DOHH2 (cell line): ENCODE measurements around the gene SSUH2.

Experiments
- H3F3A ChIP-seq: fragments of 200-600 bp; sonication (generic), shearing (Covaris generic); 2 replicates; pipeline ENCODE4 v1.6.0; 2016; ENCODE audit warnings: antibody characterized with exemption, mild to moderate bottlenecking; ENCODE audit not compliant: control insufficient read depth, insufficient read depth
- H3K27ac ChIP-seq: fragments of 200-600 bp; sonication (generic); 2 replicates; pipeline ENCODE4 v1.5.1; 2014; ENCODE audit warnings: low read depth, mild to moderate bottlenecking, low read length, moderate library complexity
- H3K27me3 ChIP-seq: fragments of 200-600 bp; sonication (generic); 2 replicates; pipeline ENCODE4 v1.6.1; 2014; ENCODE audit warnings: mild to moderate bottlenecking, low read length, mixed read lengths; ENCODE audit not compliant: control insufficient read depth
- H3K36me3 ChIP-seq: fragments of 200-600 bp; sonication (generic); 2 replicates; pipeline ENCODE4 v1.6.1; 2014; ENCODE audit warnings: mild to moderate bottlenecking, low read length, moderate library complexity, mixed read lengths; ENCODE audit not compliant: control insufficient read depth
- H3K4me1 ChIP-seq: fragments of 200-600 bp; sonication (generic); 2 replicates; pipeline ENCODE4 v1.6.1; 2014; ENCODE audit warnings: mild to moderate bottlenecking, low read length, mixed read lengths; ENCODE audit not compliant: control insufficient read depth
- H3K4me2 ChIP-seq: fragments of 200-600 bp; sonication (generic); 2 replicates; pipeline ENCODE4 v1.6.0; 2014; ENCODE audit warnings: mild to moderate bottlenecking, low read length, moderate library complexity
- H3K4me3 ChIP-seq: fragments of 200-600 bp; sonication (generic); 2 replicates; pipeline ENCODE4 v1.5.1; 2014; ENCODE audit warnings: mild to moderate bottlenecking, low read length, mixed read lengths
- H3K79me2 ChIP-seq: fragments of 200-600 bp; sonication (generic); 2 replicates; pipeline ENCODE4 v1.6.1; 2014; ENCODE audit warnings: mild to moderate bottlenecking, low read length, mixed read lengths; ENCODE audit not compliant: control insufficient read depth
- H3K9me2 ChIP-seq: fragments of 200-600 bp; sonication (generic); replicated peaks from 2 replicates; pipeline ENCODE4 v1.6.1; 2014; ENCODE audit warnings: mild to moderate bottlenecking, low read length, mixed read lengths; ENCODE audit not compliant: control insufficient read depth
- H3K9me3 ChIP-seq: fragments of 200-600 bp; sonication (generic); 2 replicates; pipeline ENCODE4 v1.6.1; 2014; ENCODE audit warnings: antibody characterized with exemption, low read length, mixed read lengths; ENCODE audit not compliant: control insufficient read depth, insufficient read depth
- H4K20me1 ChIP-seq: fragments of 200-600 bp; sonication (generic); 2 replicates; pipeline ENCODE4 v1.6.0; 2014; ENCODE audit warnings: low read depth, mild to moderate bottlenecking, antibody characterized with exemption, low read length, moderate library complexity; ENCODE audit not compliant: control insufficient read depth, insufficient read depth
- CTCF ChIP-seq: fragments of 200-600 bp; sonication (generic); IDR thresholded peaks from one replicate; pipeline ENCODE4 v1.5.1; 2014; ENCODE audit warnings: antibody characterized with exemption, mild to moderate bottlenecking, low read depth, low read length; ENCODE audit not compliant: poor library complexity, severe bottlenecking
- EZH2phosphoT487 ChIP-seq: fragments of 200-600 bp; sonication (generic); IDR thresholded peaks from 2 replicates; pipeline ENCODE4 v1.6.1; 2017; ENCODE audit warnings: borderline replicate concordance, mild to moderate bottlenecking, antibody characterized with exemption, low read length, moderate library complexity, mixed read lengths

Gene SSUH2

GRCh38 chr3:8579943-8580342 lies 64.7 kb downstream of the SSUH2 start:
- Histone ChIP-seq H3K4me1 (no peaks in the 10 kb centered on the region), H3K9me2 (no peaks in the 10 kb centered on the region), H3K27me3 (0 out of 2 replicates have a peak, but pooled peaks cover 4% of the 10 kb centered on the region), H3K79me2 (no peaks in the 10 kb centered on the region), H3F3A (no peaks in the 10 kb centered on the region), H4K20me1 (no peaks in the 10 kb centered on the region), H3K27ac (no peak overlapping the region), H3K36me3 (no peaks in the 10 kb centered on the region), H3K9me3 (no peaks in the 10 kb centered on the region), H3K4me2 (no peak overlapping the region), H3K4me3 (no peak overlapping the region)
- no peak for TF ChIP-seq EZH2phosphoT487
- TF ChIP-seq CTCF, result no peak

GRCh38 chr3:8579096-8579495 lies 65.5 kb downstream of the SSUH2 start:
- H4K20me1 ChIP-seq, result no peaks in the 10 kb centered on the region
- H3K4me1 ChIP-seq, result no peaks in the 10 kb centered on the region
- H3K79me2 ChIP-seq, result no peaks in the 10 kb centered on the region
- no peaks in the 10 kb centered on the region for H3K9me2 ChIP-seq
- TF ChIP-seq EZH2phosphoT487 (no peak), CTCF (no peak)
- no peak overlapping the region for H3K4me3 ChIP-seq
- H3K4me2 ChIP-seq, result no peak overlapping the region
- no peaks in the 10 kb centered on the region for H3K9me3 ChIP-seq
- H3K27ac ChIP-seq, result no peak overlapping the region
- 0 out of 2 replicates have a peak, but pooled peaks cover 4% of the 10 kb centered on the region for H3K27me3 ChIP-seq
- no peaks in the 10 kb centered on the region for H3K36me3 ChIP-seq
- H3F3A ChIP-seq, result no peaks in the 10 kb centered on the region

- no peaks in the 10 kb centered on the region for H3K36me3 ChIP-seq
- no peaks in the 10 kb centered on the region for H3K79me2 ChIP-seq
- no peak overlapping the region for H3K4me3 ChIP-seq
- H3K9me2 ChIP-seq, result no peaks in the 10 kb centered on the region
- H3K4me1 ChIP-seq, result no peaks in the 10 kb centered on the region
- no peak overlapping the region for H3K4me2 ChIP-seq
- H3K9me3 ChIP-seq, result no peaks in the 10 kb centered on the region
- H4K20me1 ChIP-seq, result no peaks in the 10 kb centered on the region
- no peak overlapping the region for H3K27ac ChIP-seq
- H3F3A ChIP-seq, result no peaks in the 10 kb centered on the region
- no peak for TF ChIP-seq CTCF
- no peak for TF ChIP-seq EZH2phosphoT487
- 0 out of 2 replicates have a peak, but pooled peaks cover 4% of the 10 kb centered on the region for H3K27me3 ChIP-seq
Observed at GRCh38 chr3:8578282-8578681, 66.3 kb downstream of the SSUH2 start.
